ENCODE data around the gene ESPN.
"Not testable (repeated sequence)": the region's sequence is repeated elsewhere in the genome, so short reads cannot be mapped to it uniquely, and the experiment has no call there.

The ESPN gene

DNA sequence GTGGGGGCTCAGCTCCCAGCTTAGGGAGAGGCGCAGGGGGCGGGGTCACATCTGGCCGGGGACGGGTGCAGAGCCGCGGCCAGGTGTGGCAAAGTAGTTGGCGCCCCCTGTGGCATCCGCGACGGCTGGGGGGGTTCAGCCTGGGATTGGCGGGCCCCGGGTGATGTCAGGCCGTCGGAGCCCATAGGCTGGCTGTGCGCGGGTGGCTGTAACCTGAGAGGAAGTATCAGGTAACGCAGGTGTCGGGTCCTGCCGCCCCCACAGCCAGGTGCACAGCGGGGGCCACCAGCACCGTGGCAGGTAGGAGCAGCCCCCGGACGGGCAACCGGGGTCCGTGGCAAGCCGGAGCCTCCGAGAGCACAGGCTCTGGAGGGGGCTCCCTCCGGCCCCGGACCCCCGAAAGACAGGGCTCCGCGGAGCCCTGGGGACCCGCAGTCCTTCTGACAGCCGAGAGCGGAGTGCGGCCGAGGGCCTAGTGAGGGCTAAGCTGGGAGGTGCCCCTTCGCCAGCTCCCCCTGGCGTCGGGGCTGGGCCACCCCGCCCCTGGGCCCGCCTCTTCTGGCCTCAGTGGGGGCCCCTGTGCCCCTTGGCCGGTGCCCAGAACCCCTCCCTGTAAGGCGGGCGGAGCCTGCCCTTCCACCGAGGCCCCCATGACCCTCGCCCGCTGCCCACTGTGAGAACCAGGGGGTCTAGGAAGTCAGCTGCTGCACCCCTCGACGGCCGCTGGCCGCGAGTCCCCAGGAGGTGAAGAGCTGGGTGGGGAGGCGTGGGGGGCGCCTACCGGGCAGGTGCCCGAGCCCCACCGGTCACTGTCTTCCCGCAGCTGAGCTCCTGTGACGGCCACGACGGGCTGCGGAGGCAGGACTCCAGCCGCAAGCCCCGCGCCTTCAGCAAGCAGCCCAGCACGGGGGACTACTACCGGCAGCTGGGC, 23.5 kb downstream of the ESPN start:
- DNase-seq = no peak

DNA sequence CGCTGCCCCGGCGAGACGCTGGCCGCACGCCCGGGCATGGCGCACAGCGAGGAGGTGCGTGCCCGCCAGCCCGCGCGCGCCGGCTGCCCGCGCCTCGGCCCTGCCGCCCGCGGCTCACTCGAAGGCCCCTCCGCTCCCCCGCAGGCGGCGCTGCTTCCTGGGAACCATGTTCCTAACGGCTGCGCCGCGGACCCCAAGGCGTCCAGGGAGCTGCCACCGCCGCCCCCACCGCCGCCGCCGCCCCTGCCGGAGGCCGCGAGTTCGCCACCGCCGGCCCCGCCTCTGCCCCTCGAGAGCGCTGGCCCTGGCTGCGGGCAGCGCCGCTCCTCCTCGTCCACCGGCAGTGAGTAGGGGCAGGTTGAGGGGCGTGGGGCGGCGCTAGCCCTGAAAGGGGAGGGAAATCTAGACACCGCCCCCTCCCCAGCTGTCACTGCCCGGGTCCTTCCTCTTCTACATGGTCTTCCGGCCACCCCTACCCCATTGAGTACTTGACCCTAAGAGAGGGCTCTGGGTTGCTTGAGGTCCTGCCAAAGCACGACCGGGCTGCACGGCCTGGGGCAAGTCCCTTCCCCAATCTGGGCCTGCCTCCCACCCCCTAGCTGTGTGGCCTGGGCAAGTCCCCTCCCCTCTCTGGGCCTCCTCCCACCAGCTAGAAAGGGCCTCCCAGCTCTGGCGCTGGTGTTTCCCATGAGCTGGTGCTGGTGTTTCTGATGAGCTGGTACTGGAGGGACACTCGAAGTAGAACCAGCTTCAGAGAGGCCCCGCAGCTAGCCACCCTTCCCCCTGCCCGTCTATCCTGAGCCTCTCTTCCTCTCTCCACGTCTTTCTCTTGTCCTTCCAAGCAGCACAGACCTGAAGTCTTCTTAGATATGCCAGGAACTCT, 24.4 kb downstream of the ESPN start:
- DNase-seq = peak in 2 of 4 experiments; percentile 16 to 27

- DNase-seq = no peak
These were observed 25.5 kb downstream of the ESPN start for GRCh38 chr1:6450005-6450450.

GRCh38 chr1:6450486-6450885, 25.9 kb downstream of the ESPN start:
- not testable (repeated sequence) for DNase-seq

DNA sequence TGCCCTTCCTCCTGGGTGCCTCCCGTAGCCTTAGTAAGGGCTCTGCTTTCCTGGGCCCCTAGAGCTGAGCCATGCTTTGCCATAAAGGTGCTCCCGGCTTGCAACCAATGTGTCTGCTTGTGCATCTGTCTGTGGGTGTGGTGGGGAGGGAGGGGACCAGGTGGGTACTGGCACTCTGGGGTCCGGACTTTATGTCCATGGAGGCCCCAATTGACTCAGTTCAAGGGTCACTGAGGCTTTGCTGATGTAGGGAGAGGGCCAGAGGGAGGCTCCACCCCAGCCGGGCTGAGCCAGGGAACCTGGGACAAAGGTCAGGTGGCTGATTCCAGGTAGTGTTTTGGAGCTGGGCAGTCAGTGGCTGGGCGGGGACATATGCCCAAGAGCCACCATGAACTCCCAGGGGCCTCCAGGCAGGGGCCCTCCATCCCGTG, 26.4 kb downstream of the ESPN start:
- DNase-seq = no peak

DNA sequence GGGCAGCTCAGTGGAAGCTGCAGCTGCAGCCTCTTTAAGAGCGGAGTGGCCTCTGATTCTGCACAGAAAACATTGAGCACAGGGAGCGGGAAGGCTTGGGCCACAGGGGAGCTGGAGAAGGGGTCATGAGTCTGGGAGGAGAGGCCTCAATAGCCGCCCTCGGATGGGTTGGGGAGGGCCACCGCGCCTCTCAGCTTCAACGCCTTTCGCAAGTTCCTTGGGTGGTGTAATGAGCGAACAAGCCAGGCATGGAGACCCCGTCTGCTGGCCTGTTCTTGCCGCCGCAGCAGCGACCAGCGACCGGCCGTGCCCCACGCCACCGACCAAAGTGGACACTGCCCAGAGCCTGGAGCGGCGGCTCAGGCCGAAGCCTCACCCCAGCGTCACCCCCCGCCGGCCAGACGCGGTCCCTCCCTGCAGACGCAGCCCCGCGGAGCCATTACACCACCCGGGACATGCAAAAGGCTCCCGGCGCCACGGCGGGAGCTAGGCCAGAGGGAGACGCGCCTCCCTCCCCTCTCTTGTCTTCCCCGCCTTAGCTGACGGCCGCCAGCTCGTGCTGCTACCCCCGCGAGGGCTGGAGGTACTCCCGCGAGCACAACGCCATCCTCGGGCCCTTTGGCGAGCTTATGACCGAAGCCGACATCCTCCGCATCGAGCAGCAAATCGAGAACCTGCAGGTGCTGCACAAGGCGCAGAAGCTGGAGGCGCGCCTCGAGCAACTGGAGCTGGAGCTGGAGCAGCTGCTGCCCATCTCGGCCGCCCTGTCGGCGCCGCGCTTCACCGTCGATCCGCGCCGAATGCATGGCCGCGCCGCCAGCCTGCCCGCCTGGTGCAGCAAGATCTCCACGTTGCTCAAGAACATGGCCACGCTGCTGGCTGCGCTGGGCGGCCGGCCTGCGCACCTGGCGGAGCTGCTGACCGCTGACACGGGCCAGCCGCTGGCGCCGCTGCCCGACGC, 29.6 kb downstream of the ESPN start:
- not testable (repeated sequence) for DNase-seq

- no peak for DNase-seq
These were observed 30.5 kb downstream of the ESPN start for GRCh38 chr1:6454856-6455751.

DNA sequence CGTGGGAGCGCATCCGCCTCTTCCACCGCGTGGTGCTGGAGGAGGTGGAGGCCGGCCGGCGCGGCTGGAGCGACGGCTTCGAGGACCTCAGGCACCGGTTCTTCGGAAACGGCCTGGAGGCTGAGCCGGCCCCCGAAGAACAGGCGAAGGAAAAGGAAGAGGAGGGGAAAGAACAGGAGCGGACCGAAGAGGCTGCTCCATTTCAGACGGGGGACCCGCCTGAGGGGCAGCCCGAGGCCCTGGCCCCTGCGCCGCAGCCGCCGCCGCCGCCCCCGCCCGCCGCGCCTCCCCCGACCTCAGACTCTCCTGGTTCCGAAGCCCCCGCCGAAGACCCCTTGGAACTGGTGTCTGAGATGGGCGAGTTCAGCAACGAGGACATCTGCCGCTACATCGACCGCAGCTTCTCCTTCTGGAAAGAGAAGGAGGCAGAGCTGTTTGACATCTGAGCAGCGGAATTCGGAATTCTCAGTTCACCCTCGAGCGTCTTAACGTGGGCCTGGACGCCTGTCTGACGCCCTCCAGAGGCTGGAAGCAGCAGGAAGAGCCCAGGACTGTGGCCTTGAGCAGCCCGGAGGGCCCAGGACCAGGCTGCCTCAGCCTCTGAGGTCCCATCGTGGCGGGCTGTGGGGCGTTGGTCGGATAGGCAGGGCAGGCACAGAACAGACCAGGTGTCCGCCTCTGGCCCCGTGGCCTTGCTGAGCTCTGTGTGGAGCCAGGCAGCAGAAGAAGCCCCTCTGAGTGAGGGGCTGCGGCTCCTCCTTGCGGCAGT, 31.4 kb downstream of the ESPN start:
- DNase-seq = not testable (repeated sequence)

- DNase-seq = no peak
These were observed 32.4 kb downstream of the ESPN start for GRCh38 chr1:6456800-6457466.

- no peak for DNase-seq
These were observed 35.3 kb downstream of the ESPN start for GRCh38 chr1:6459850-6460265.

DNA sequence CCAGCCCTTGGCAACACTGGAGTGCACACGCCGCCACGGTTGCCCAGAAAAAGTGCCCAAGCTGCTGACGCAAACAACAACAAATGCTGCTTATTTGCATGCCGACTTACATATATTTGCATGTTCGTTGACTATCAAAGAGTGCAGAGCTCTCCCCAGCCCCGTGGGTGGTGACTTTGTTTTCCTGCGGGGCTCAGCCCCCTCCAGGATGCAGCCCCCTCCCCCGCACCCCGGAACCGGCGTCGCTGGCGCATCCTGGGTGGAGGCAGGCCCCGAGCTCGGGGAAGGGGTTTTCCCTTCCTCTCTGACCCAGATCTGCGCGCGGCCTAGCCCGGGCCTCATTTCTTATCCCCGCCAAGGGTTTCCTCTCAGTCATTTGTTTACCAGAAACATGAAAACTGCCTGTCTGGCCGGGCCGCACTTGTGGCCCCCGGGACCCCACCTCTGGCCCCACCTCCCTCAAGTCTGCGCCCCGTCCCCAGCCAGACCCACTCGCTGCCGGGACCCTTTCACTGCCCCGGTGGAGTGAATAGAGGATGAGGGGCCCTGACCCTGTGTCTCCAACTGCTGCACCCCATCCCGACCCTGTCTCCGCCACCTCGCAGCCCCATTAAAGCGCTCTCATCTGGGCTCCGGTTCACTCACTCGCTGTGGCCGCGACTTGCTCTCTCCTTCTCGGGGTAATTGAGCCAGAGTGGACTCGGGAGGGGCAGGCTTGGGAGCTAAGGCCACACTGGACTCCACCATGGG, 35.9 kb downstream of the ESPN start:
- DNase-seq = no peak

GRCh38 chr1:6461051-6461530, 36.5 kb downstream of the ESPN start:
- no peak for DNase-seq

GRCh38 chr1:6461538-6462411, 37.2 kb downstream of the ESPN start:
- DNase-seq = no peak

DNA sequence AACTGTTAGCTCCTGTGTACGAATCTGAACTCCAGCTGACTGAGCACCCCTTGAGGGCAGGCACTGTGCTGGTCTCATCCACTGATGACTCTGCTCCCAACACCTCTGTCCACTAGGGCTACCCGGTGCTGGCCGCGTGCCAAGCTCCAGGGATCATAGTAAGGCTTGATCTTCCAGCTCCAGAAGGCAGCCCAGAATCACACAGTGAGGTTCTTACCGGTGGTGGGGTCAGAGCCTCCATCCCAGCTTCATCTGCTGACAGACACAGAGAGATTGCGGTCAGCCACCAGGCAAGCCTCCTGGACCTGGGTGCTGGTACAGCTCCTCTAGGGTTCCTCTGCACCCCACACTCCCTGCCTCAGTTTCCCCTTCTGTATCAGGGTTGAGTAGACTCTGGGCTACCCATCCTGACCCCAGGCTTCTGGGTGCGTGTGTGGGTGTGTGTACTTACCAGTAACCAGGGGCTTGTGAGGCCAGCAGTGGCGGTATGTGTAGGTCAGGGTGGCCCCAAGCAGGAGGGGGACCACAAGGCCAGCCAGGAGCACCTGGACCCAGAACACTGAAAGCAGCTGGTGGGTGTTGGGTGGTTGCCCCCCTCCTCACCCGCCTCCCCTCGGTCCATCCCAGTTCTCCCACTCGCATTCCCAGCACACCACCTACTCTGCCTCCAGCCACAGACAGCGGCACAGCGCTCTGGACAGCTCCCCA, 38.0 kb downstream of the ESPN start:
- DNase-seq = no peak

DNA sequence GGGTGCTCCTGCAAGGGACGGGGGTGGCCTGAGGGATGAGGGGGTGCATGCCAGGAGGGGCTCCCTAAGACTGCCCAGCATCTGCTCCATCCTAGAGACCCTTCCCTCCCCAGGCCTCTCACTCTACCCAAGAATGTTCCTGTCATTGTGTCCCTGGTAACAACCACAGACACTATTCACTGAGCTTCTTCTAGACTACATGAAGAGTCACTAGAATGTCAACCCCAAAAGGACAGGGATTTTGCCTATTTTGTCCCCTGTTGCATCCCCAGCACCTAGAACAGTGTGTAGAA, 38.5 kb downstream of the ESPN start:
- DNase-seq = no peak

- no peak for DNase-seq
These were observed 39.9 kb downstream of the ESPN start for GRCh38 chr1:6464514-6464836.

GRCh38 chr1:6464915-6465314, 40.3 kb downstream of the ESPN start:
- DNase-seq = no peak

All from suppressor macrophage (primary cell).